Measurements from ENCODE around the gene PAPSS2.

DNA sequence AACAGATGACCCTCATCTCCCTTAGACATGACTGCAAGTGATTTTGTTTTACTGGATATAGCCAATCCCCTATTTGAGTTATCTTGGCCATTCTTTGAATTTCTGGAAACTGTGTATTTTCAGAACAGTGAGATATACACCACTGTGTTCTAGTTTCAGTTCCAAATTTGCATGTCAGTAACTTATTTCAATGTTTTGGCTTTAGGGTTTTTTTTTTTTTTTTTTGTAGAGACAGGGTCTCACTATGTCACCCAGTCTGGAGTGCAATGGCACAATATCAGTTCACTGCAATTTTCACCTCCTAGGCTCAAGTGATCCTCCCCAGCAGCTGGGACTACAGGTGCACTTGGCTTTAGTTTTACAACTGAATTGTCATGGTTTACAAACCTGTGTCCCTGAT is 91.1 kb downstream of the PAPSS2 start:
- TF ChIP-seq, protein P1, sequence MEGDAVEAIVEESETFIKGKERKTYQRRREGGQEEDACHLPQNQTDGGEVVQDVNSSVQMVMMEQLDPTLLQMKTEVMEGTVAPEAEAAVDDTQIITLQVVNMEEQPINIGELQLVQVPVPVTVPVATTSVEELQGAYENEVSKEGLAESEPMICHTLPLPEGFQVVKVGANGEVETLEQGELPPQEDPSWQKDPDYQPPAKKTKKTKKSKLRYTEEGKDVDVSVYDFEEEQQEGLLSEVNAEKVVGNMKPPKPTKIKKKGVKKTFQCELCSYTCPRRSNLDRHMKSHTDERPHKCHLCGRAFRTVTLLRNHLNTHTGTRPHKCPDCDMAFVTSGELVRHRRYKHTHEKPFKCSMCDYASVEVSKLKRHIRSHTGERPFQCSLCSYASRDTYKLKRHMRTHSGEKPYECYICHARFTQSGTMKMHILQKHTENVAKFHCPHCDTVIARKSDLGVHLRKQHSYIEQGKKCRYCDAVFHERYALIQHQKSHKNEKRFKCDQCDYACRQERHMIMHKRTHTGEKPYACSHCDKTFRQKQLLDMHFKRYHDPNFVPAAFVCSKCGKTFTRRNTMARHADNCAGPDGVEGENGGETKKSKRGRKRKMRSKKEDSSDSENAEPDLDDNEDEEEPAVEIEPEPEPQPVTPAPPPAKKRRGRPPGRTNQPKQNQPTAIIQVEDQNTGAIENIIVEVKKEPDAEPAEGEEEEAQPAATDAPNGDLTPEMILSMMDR (IDR thresholded peaks at IDR 0.05; ENCODE audit: extremely low read depth in 1 of 2, insufficient read depth in 1 of 2, low read depth in 1 of 2, low read length in 2 of 2): no peak
- no peak for TF ChIP-seq GATA2 (IDR thresholded peaks at IDR 0.05; ENCODE audit: insufficient read depth, insufficient read length, low read depth, low read length)
- TF ChIP-seq, protein P2, sequence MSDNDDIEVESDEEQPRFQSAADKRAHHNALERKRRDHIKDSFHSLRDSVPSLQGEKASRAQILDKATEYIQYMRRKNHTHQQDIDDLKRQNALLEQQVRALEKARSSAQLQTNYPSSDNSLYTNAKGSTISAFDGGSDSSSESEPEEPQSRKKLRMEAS (IDR thresholded peaks at IDR 0.05; ENCODE audit: insufficient read depth, insufficient read length): no peak
- no peak for TF ChIP-seq POLR2A (IDR thresholded peaks at IDR 0.05; ENCODE audit: low read depth, low read length)

Data from endothelial cell of umbilical vein (primary cell).